GM12873 (cell line): ENCODE results near the gene CASTOR1.

Source experiments
- TF ChIP-seq, protein P1 (sequence below): IDR thresholded peaks from 2 replicates; pipeline ENCODE4 v1.5.1; 2012; ENCODE audit warnings: low read depth, mild to moderate bottlenecking, moderate library complexity, low read length, control low read depth; ENCODE audit not compliant: insufficient read depth; ENCODE audit errors: missing control alignments

Gene CASTOR1

DNA sequence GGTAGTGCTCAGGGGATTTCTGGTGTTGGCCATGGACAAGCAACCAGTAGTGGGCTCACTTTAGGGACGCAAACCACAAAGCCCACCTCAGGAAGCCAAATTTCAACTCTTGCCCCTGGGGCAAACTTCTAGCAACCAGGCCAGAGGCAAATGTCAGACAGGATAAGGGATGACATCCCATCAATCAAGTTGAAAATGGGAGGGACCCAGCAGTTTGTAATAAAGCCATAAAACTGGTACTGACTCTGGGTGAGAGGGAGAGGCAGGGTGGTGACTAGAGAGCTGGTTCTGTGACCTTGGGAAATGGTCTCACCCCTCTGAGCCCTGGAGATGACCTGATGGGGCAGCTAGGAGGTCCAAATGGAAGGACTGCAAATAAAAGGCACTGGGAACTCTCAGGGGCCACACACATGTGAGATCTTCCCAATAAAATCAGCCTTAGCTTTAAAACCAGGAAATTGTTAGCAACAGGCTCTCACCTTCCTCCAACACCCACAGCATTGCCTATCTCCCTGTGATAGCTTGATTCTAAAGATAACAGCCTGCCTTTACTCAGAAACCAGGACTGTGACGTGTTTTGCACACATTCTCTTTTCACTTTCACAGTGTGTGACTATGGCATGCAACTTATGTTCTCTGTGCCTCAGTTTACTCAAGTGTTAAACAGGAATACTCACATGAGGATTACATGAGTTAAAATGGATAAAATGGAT is 43.8 kb upstream of the CASTOR1 start:
- TF ChIP-seq, protein P1, sequence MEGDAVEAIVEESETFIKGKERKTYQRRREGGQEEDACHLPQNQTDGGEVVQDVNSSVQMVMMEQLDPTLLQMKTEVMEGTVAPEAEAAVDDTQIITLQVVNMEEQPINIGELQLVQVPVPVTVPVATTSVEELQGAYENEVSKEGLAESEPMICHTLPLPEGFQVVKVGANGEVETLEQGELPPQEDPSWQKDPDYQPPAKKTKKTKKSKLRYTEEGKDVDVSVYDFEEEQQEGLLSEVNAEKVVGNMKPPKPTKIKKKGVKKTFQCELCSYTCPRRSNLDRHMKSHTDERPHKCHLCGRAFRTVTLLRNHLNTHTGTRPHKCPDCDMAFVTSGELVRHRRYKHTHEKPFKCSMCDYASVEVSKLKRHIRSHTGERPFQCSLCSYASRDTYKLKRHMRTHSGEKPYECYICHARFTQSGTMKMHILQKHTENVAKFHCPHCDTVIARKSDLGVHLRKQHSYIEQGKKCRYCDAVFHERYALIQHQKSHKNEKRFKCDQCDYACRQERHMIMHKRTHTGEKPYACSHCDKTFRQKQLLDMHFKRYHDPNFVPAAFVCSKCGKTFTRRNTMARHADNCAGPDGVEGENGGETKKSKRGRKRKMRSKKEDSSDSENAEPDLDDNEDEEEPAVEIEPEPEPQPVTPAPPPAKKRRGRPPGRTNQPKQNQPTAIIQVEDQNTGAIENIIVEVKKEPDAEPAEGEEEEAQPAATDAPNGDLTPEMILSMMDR, result no peak

- TF ChIP-seq, protein P1, result no peak
Observed at GRCh38 chr22:30332551-30332950, 43.2 kb upstream of the CASTOR1 start.

DNA sequence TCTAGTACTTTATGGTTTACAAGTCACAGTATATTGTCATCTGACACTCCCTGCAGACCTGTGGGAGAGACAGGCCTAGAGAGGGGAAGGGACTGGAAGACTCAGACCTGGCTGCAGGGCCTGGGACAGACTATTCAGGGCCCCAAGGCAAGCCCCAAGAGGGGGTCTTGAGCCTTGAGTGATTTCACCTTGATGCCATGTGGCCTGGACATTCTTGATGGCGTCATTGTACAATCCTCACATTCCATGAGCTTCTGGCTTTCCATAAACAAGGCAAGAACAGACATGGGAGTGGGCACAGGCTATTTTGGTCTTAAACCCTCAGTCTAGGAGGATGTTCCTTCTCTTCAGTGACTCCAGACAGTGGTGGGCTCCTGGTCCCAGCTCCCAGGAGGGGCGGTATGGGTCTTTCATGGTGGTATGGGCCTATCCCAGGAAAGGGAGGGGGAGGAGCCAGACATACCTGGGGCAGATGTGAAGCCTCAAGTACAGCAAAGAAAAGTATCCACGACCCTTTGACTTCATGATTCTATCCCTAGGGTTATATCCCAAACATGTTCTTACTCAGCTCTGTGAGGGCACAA is 39.3 kb upstream of the CASTOR1 start:
- TF ChIP-seq, protein P1, result no peak

DNA sequence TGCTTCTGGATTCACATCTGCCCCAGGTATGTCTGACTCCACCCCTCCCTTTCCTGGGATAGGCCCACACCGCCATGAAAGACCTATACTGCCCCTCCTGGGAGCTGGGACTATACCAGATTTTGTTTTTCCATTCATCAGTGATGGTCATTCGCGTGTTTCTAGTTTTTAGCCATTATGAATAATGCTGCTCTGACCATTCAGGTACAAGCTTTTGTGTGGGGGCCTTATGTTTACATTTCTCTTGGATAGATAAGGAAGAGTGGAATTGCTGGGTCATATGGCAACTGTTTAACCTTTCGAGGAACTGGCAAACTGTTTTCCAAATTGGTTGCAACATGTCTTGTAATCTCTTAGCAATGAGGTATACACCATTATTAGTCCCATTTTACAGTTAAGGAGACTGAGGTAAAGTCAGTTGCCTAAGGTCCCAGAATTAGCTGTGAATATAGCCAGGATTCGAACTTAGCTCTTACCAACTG is 38.6 kb upstream of the CASTOR1 start:
- TF ChIP-seq, protein P1, result no peak

DNA sequence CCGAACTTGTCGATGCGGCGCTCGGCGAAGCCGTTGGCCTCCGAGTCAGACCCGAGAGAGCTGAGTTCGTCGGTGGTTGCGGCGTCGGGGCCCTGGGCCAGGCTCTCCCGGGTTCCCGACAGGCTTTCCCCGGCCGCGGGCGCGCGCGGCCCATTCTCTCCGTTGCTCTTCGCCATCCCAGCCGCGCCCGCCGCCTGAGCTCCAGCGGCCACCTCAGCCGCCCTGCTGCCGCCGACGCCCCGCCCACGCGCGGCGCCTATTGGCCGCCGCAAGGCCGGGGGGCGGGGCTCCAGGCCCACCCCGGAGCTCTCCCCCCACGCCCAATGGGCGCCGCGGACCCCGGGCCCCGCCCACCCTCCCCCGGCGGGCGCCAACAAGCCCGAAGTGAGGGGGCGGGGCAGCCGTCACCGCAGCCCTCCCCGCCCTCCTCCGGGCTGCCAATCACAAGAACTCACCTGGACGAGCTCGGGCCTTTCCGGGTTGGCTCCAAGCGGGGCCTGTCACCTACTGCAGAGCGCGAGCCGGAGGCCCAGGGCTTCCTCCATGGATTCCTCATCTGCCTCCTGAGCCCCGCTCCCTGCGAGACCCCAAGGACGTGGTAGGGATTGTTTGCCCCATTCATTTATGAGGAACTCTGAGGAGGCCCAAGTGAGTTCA is 37.5 kb upstream of the CASTOR1 start, which contains the start of gene TBC1D10A:
TBC1D10A (minus strand) TSS at position 236 of the 657 bp plus-strand sequence; CDS start at position 176, 60 bp downstream.
- TF ChIP-seq, protein P1, result no peak

DNA sequence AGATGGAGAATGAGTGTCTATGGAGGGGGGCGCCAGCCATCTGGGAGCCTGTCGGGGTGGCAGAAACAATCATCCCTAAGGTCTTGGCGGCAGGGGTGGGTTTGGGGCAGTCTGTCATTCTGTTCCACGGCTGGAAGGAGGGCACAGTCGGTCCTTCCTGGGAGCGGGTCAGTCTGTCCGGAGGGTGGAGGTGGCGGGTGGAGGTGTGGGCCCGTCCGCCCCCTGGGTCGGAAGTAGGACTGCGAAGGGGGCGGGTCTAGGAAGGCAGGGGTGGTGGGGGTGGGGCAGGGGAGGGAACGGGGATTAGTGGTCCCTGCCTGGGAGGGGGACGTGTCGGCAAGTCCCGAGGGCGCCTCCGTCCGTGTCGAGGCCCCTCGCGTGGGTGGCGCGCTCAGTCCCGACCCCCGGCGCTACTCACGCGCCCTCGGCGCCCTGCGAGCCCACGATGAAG is 37.0 kb upstream of the CASTOR1 start:
- TF ChIP-seq, protein P1, result no peak

DNA sequence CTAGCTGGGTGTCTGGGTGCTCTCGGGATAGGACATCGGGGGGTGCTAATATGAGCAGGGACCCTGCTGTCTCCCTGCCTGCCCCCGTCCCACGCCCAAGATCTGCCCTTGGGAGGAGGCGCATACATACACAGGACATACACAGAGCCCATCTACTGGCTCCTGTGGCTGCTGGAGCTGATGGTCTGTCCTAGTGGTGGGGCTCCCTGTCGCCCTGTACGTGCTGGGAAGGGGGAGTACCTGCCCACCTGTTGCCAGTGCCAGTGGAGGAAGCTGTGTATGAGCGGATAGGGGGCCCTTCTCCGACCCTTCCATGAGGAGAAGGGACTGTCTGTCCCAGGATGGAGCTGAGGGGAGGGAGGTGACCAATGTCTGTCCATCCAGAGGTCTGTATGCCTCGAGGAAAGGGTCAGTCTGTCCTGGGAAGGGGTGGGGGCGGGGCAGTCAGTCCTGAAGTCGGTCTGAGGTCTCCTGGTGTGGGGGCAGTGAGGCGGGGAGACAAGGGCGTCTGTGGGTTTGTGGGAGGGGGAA is 36.5 kb upstream of the CASTOR1 start:
- TF ChIP-seq, protein P1, result no peak
